GM12878 (cell line): ENCODE measurements around the gene ANKRD55. TPM values are rescaled to one million over a fixed set of nuclear protein-coding genes. Genes with fewer than 3 reads are reported as not detected.

Experiments used
- CBFB ChIP-seq: IDR thresholded peaks from 2 replicates; pipeline ENCODE4 v1.6.1; 2016; ENCODE audit warnings: antibody characterized with exemption, low read depth
- CREB1 ChIP-seq: IDR thresholded peaks from 2 replicates; pipeline ENCODE4 v1.6.1; 2012; ENCODE audit warnings: low read depth, mild to moderate bottlenecking, inconsistent platforms
- DPF2 ChIP-seq: fragments of 450-650 bp; IDR thresholded peaks from 2 replicates; pipeline ENCODE4 v1.6.1; 2017; ENCODE audit warnings: mild to moderate bottlenecking
- EZH2 ChIP-seq: IDR thresholded peaks from 2 replicates; pipeline ENCODE4 v1.6.1; 2012; ENCODE audit warnings: low read depth, mild to moderate bottlenecking, control low read depth, inconsistent platforms, low read length, borderline replicate concordance; ENCODE audit not compliant: control insufficient read depth
- FOS ChIP-seq: IDR thresholded peaks from 3 replicates; pipeline ENCODE4 v1.6.1; 2011; ENCODE audit warnings: borderline replicate concordance; ENCODE audit not compliant: insufficient read length; ENCODE audit errors: extremely low read depth
- HCFC1 ChIP-seq: fragments of 150-350 bp; IDR thresholded peaks from 2 replicates; pipeline ENCODE4 v1.6.1; 2014; ENCODE audit warnings: low read length
- HDAC6 ChIP-seq: fragments of 200-600 bp; sonication (generic); IDR thresholded peaks from one replicate; pipeline ENCODE4 v1.8.0; 2017; ENCODE audit warnings: antibody characterized with exemption; ENCODE audit not compliant: unreplicated experiment
- KAT2A ChIP-seq: conservative IDR thresholded peaks from 2 replicates; pipeline ENCODE4 v1.6.1; 2011; ENCODE audit warnings: low read depth, low read length; ENCODE audit not compliant: control insufficient read depth
- KDM1A ChIP-seq: fragments of 200-600 bp; sonication (generic); IDR thresholded peaks from 2 replicates; pipeline ENCODE4 v1.6.1; 2016; ENCODE audit warnings: borderline replicate concordance
- MEF2B ChIP-seq: fragments of 450-650 bp; IDR thresholded peaks from 2 replicates; pipeline ENCODE4 v1.6.1; 2018; ENCODE audit warnings: mild to moderate bottlenecking, moderate library complexity; ENCODE audit not compliant: partially characterized antibody, poor library complexity, severe bottlenecking
- MXI1 ChIP-seq: fragments of 150-350 bp; IDR thresholded peaks from 2 replicates; pipeline ENCODE4 v1.6.1; 2011; ENCODE audit warnings: low read depth, mild to moderate bottlenecking, inconsistent platforms, low read length, improper control_type of control experiment
- NR2C2 ChIP-seq: IDR thresholded peaks from 2 replicates; pipeline ENCODE4 v1.6.1; 2011; ENCODE audit warnings: borderline replicate concordance, low read depth; ENCODE audit not compliant: control insufficient read depth, insufficient read length
- PBX3 ChIP-seq: IDR thresholded peaks from 2 replicates; pipeline ENCODE4 v1.6.1; 2011; ENCODE audit warnings: mild to moderate bottlenecking, low read depth, low read length, moderate library complexity; ENCODE audit not compliant: insufficient replicate concordance
- POLR2A ChIP-seq: IDR thresholded peaks from 2 replicates; pipeline ENCODE4 v1.6.1; 2011; ENCODE audit warnings: low read depth, mild to moderate bottlenecking, low read length
- SIN3A ChIP-seq: IDR thresholded peaks from 2 replicates; pipeline ENCODE4 v1.6.1; 2012; ENCODE audit warnings: low read depth, low read length, improper control_type of control experiment
- SIX5 ChIP-seq: IDR thresholded peaks from 2 replicates; pipeline ENCODE4 v1.6.1; 2011; ENCODE audit warnings: mild to moderate bottlenecking, low read depth, low read length, moderate library complexity; ENCODE audit not compliant: severe bottlenecking
- SKIL ChIP-seq: fragments of 450-650 bp; IDR thresholded peaks from 2 replicates; pipeline ENCODE4 v1.6.1; 2017; ENCODE audit warnings: mild to moderate bottlenecking, low read depth, inconsistent platforms; ENCODE audit not compliant: poor library complexity, severe bottlenecking
- TAF1 ChIP-seq: IDR thresholded peaks from 2 replicates; pipeline ENCODE4 v1.6.1; 2011; ENCODE audit warnings: mild to moderate bottlenecking, low read depth, low read length, borderline replicate concordance
- TARDBP ChIP-seq: IDR thresholded peaks from 2 replicates; pipeline ENCODE4 v1.6.1; 2016; ENCODE audit warnings: borderline replicate concordance
- USF2 ChIP-seq: IDR thresholded peaks from 2 replicates; pipeline ENCODE4 v1.6.1; 2011; ENCODE audit warnings: low read depth, low read length, improper control_type of control experiment, borderline replicate concordance
- ZSCAN29 ChIP-seq: fragments of 450-650 bp; IDR thresholded peaks from 2 replicates; pipeline ENCODE4 v1.6.1; 2017; ENCODE audit warnings: mild to moderate bottlenecking, moderate library complexity
- ZZZ3 ChIP-seq: IDR thresholded peaks from 2 replicates; pipeline ENCODE4 v1.6.1; 2011; ENCODE audit warnings: low read depth; ENCODE audit not compliant: control insufficient read depth, insufficient read length
- polyA plus RNA-seq, 11 experiments: library from polyadenylated mRNA; depleted of rRNA in 4 of 11; unstranded in 6 of 11; stranded (reverse) in 5 of 11; fragments of >200 nt; fragmentation: Nextera tagmentation in 4 of 11; fragmentation: Illumina TruSeq in 1 of 11; extraction: Ambion mirVana in 4 of 11; extraction: Trizol in 1 of 11; gene quantifications; 1 replicate in 1 of 11; 2 replicates in 10 of 11; pipeline versions ENCODE4 v1.2.1 to v1.2.3, GENCODE V29; 2011 to 2016; ENCODE audit warnings: inconsistent platforms in 2 of 11, missing spikeins in 2 of 11, low read depth in 1 of 11
- total RNA-seq, 4 experiments: library from RNA; depleted of rRNA in 3 of 4; stranded (reverse); fragments of >200 nt in 3 of 4; fragmentation: Illumina TruSeq in 1 of 4; extraction: Trizol in 1 of 4; gene quantifications; 2 replicates each; pipeline versions ENCODE4 v1.2.1 to v1.2.3, GENCODE V29; 2013 to 2021
- TF ChIP-seq, protein P1 (sequence below): IDR thresholded peaks from 2 replicates; pipeline ENCODE4 v1.6.1; 2012; ENCODE audit warnings: low read depth, low read length, improper control_type of control experiment

Gene ANKRD55
- total and polyA plus RNA-seq, 10 of the 15 experiments (the other 5 are each of a cell fraction or from before 2014, with no cell fraction given) = 0.04 TPM; not detected in 9

- TF ChIP-seq TARDBP (no peak), KDM1A (no peak), CBFB (no peak), CREB1 (no peak), MXI1 (no peak), SIN3A (no peak), ZZZ3 (no peak), FOS (no peak), ZSCAN29 (no peak), KAT2A (no peak), POLR2A (no peak), DPF2 (0 out of 2 replicates have a peak, but pooled peaks have one; percentile 12), TAF1 (no peak), USF2 (no peak), SIX5 (no peak), MEF2B (peak; percentile 16), EZH2 (no peak), HDAC6 (no peak), PBX3 (no peak), HCFC1 (no peak), SKIL (peak; percentile 18), NR2C2 (no peak)
- TF ChIP-seq, protein P1, sequence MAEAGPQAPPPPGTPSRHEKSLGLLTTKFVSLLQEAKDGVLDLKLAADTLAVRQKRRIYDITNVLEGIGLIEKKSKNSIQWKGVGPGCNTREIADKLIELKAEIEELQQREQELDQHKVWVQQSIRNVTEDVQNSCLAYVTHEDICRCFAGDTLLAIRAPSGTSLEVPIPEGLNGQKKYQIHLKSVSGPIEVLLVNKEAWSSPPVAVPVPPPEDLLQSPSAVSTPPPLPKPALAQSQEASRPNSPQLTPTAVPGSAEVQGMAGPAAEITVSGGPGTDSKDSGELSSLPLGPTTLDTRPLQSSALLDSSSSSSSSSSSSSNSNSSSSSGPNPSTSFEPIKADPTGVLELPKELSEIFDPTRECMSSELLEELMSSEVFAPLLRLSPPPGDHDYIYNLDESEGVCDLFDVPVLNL = no peak
Measured at GRCh38 chr5:56105511-56106291, 127.4 kb downstream of the ANKRD55 start (continued).
